Breast epithelium (tissue), 4 donors: ENCODE data around the gene SPATC1L. TPM values are rescaled to one million over a fixed set of nuclear protein-coding genes. Genes with fewer than 3 reads are reported as not detected.

ENCODE experiments used
- DNase-seq, 2 donors: peaks; one replicate each; pipeline ENCODE4 v3.0.0-alpha.2; 2019; ENCODE audit warnings: low spot score in 2 of 2
- H3K27ac ChIP-seq, 2 donors: fragments of 200-600 bp; sonication (generic) in 1 of 2; one replicate each; pipeline ENCODE4 v1.5.1; 2016 to 2019; ENCODE audit warnings: mild to moderate bottlenecking in 1 of 2
- H3K27me3 ChIP-seq, 2 donors: fragments of 200-600 bp; sonication (generic) in 1 of 2; one replicate each; pipeline versions ENCODE4 v1.5.1 to v1.6.0; 2017 to 2019; ENCODE audit warnings: control low read depth in 1 of 2, mild to moderate bottlenecking in 1 of 2
- H3K36me3 ChIP-seq: fragments of 200-600 bp; one replicate; pipeline ENCODE4 v1.5.1; 2019
- H3K4me1 ChIP-seq, 2 donors: fragments of 200-600 bp; sonication (generic); one replicate each; pipeline ENCODE4 v1.5.1; 2016 to 2019; ENCODE audit warnings: control low read depth in 1 of 2
- H3K4me3 ChIP-seq, 3 donors: fragments of 200-600 bp; sonication (generic); 1 replicate in 2 of 3; 2 replicates in 1 of 3; pipeline ENCODE4 v1.5.1; 2016 to 2019; ENCODE audit warnings: mild to moderate bottlenecking in 3 of 3, moderate library complexity in 2 of 3
- H3K9me3 ChIP-seq, 2 donors: fragments of 200-600 bp; sonication (generic) in 1 of 2; one replicate each; pipeline ENCODE4 v1.5.1; 2016 to 2019; ENCODE audit warnings: control low read depth in 1 of 2
- POLR2A ChIP-seq: fragments of 450-650 bp; IDR thresholded peaks from one replicate; pipeline ENCODE4 v1.6.1; 2016; ENCODE audit warnings: antibody characterized with exemption, mild to moderate bottlenecking, moderate library complexity
- POLR2AphosphoS5 ChIP-seq, 3 donors: sonication (generic); formaldehyde crosslinking; IDR thresholded peaks; one replicate each; pipeline ENCODE4 v1.6.1; 2017; ENCODE audit warnings: antibody characterized with exemption in 3 of 3
- intact Hi-C: fragments of 100-400 bp; cut with DNase I; formaldehyde crosslinking; loops from one replicate; pipeline ENCODE4 v1.15.1; 2023; ENCODE audit warnings: low total_unique reads
- total RNA-seq, 3 donors: library from RNA; depleted of rRNA; stranded (reverse); fragments of >200 nt; gene quantifications; one replicate each; pipeline ENCODE4 v1.1.0, GENCODE V29; 2016
- TF ChIP-seq, protein P1 (sequence below), 3 donors: fragments of 450-650 bp; IDR thresholded peaks; one replicate each; pipeline ENCODE4 v1.5.1; 2016 to 2017; ENCODE audit warnings: antibody characterized with exemption in 3 of 3, mild to moderate bottlenecking in 3 of 3, moderate library complexity in 3 of 3

Gene SPATC1L
- total RNA-seq, 3 donors from 2014 or later, result 1.6 to 7.0 (median 6.2) TPM

GRCh38 chr21:46221664-46222435, 37.6 kb upstream of the SPATC1L start:
- Histone ChIP-seq H3K27ac (no peak overlapping the region), H3K27me3 (no peaks in the 10 kb centered on the region), H3K4me3 (no peak overlapping the region), H3K9me3 (no peaks in the 10 kb centered on the region), H3K4me1 (peaks cover 7 to 8% of the 10 kb centered on the region in 2 donors), H3K36me3 (no peaks in the 10 kb centered on the region)
- peak in 1 of 2 donors; percentile 24 for DNase-seq
- intact Hi-C loops, result no loop called here
- TF ChIP-seq, protein P1, sequence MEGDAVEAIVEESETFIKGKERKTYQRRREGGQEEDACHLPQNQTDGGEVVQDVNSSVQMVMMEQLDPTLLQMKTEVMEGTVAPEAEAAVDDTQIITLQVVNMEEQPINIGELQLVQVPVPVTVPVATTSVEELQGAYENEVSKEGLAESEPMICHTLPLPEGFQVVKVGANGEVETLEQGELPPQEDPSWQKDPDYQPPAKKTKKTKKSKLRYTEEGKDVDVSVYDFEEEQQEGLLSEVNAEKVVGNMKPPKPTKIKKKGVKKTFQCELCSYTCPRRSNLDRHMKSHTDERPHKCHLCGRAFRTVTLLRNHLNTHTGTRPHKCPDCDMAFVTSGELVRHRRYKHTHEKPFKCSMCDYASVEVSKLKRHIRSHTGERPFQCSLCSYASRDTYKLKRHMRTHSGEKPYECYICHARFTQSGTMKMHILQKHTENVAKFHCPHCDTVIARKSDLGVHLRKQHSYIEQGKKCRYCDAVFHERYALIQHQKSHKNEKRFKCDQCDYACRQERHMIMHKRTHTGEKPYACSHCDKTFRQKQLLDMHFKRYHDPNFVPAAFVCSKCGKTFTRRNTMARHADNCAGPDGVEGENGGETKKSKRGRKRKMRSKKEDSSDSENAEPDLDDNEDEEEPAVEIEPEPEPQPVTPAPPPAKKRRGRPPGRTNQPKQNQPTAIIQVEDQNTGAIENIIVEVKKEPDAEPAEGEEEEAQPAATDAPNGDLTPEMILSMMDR (IDR thresholded peaks at IDR 0.05), result no peak
- TF ChIP-seq POLR2A (no peak), POLR2AphosphoS5 (IDR thresholded peaks at IDR 0.05) (no peak)

- Histone ChIP-seq H3K4me3 (no peak overlapping the region), H3K36me3 (no peaks in the 10 kb centered on the region), H3K4me1 (no peaks in the 10 kb centered on the region), H3K9me3 (no peaks in the 10 kb centered on the region), H3K27ac (no peak overlapping the region), H3K27me3 (no peaks in the 10 kb centered on the region)
- DNase-seq, result peak in 1 of 2 donors; percentile 40
- intact Hi-C loops, result no loop called here
- TF ChIP-seq POLR2A (no peak), POLR2AphosphoS5 (IDR thresholded peaks at IDR 0.05) (no peak)
- TF ChIP-seq, protein P1 (IDR thresholded peaks at IDR 0.05), result no peak
Measured at GRCh38 chr21:46220847-46221246, 36.6 kb upstream of the SPATC1L start.

- H3K4me3 ChIP-seq, result no peak overlapping the region
- no peaks in the 10 kb centered on the region for H3K36me3 ChIP-seq
- H3K27me3 ChIP-seq, result no peaks in the 10 kb centered on the region
- H3K4me1 ChIP-seq, result no peaks in the 10 kb centered on the region
- peak in 1 of 2 donors; percentile 12 for DNase-seq
- TF ChIP-seq POLR2A (no peak), POLR2AphosphoS5 (IDR thresholded peaks at IDR 0.05) (no peak)
- TF ChIP-seq, protein P1 (IDR thresholded peaks at IDR 0.05), result no peak
- no peaks in the 10 kb centered on the region for H3K9me3 ChIP-seq
- no peak overlapping the region for H3K27ac ChIP-seq
- intact Hi-C loops, result no loop called here
Measured at GRCh38 chr21:46220275-46220810, 36.1 kb upstream of the SPATC1L start.

DNA sequence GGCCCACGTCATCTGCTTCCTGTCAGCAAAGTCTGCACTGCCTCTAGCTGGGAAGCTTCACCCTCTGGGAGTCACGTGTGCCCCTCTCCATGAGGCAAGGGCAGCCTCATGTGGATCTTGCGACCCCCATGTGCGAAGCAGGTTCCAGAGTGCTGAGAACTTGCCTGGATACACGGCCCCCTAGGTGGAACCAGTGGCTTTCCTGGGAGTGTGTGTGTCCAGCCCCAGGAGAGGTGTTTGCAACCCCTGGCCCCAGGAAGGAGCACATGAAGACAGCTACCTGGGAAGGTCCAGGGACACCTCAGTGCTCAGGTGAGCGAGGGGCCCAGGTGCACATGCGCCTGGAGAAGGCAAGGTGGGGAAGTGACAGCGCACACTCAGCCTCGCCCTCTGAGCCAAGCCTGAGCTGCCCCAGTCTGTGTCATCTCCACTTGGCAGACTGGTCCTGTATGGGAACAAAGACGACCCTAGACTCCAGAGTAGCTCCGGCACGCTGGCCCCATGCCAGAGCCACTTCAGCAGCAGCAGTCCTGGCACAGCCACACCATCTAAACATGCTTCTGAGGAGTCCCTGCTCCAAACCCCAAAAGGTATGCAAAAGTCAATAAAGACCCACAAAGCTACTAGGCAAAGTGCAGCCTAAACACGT, 35.5 kb upstream of the SPATC1L start:
- H3K4me1 ChIP-seq, result no peaks in the 10 kb centered on the region
- H3K27ac ChIP-seq, result no peak overlapping the region
- TF ChIP-seq POLR2A (no peak), POLR2AphosphoS5 (IDR thresholded peaks at IDR 0.05) (no peak)
- TF ChIP-seq, protein P1 (IDR thresholded peaks at IDR 0.05), result no peak
- H3K9me3 ChIP-seq, result no peaks in the 10 kb centered on the region
- intact Hi-C loops, result no loop called here
- H3K4me3 ChIP-seq, result no peak overlapping the region
- no peaks in the 10 kb centered on the region for H3K27me3 ChIP-seq
- peak in 1 of 2 donors; percentile 52 for DNase-seq
- no peaks in the 10 kb centered on the region for H3K36me3 ChIP-seq
